ENCODE measurements around the gene GKN2.

DNA sequence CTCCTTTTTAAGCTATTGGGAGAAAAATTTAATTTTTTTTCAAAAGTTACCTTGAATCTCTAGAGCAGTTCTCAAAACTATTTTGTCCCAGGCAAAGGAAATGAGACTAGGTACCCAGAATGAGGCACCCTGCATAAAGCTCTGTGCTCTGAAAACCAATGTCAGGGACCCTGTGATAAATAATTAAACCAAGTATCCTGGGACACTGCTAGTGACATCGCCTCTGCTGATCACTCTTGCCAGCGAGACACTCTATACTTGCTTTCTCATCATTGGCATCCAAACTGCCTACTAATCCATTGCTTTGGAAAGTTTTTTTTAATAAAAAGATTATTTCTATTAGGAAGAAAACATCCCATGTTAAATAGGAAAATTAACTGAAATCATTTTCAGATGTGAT is 23.2 kb upstream of the GKN2 start:
- TF ChIP-seq CTCF (IDR thresholded peaks at IDR 0.05): no peak
- no peak for TF ChIP-seq POLR2A (IDR thresholded peaks at IDR 0.05)

Measured in esophagus squamous epithelium (tissue), 4 donors.